Astrocyte (in vitro differentiated cells and primary cell): Measurements from ENCODE around the gene CCDC177. TPM values are rescaled to one million over a fixed set of nuclear protein-coding genes. Genes with fewer than 3 reads are reported as not detected.

Experiments used
- DNase-seq: peaks from one replicate; pipeline ENCODE4 v3.0.0-alpha.2; 2010; ENCODE audit warnings: low read depth
- FAIRE-seq: peaks from 2 replicates; lab custom pipeline; 2011; peaks lifted over from hg19 to GRCh38; lab: Jason Lieb, UNC
- H2AFZ ChIP-seq: 2 replicates; pipeline ENCODE4 v1.6.0; 2012; ENCODE audit warnings: low read depth, low read length, inconsistent platforms
- H3K27ac ChIP-seq: 2 replicates; pipeline ENCODE4 v1.5.1; 2011; ENCODE audit warnings: low read depth, low read length, inconsistent platforms
- H3K27me3 ChIP-seq: 2 replicates; pipeline ENCODE4 v1.6.0; 2011; ENCODE audit warnings: low read length, inconsistent platforms; ENCODE audit not compliant: insufficient read depth
- H3K36me3 ChIP-seq: 2 replicates; pipeline ENCODE4 v1.5.1; 2011; ENCODE audit warnings: low read length, inconsistent platforms; ENCODE audit not compliant: insufficient read depth
- H3K4me1 ChIP-seq: 2 replicates; pipeline ENCODE4 v1.5.1; 2011; ENCODE audit warnings: low read length, inconsistent platforms; ENCODE audit not compliant: insufficient read depth
- H3K4me2 ChIP-seq: 2 replicates; pipeline ENCODE4 v1.6.0; 2012; ENCODE audit warnings: low read length, inconsistent platforms
- H3K4me3 ChIP-seq: 2 replicates; pipeline ENCODE4 v1.5.1; 2011; ENCODE audit warnings: low read depth, mild to moderate bottlenecking, low read length, inconsistent platforms; ENCODE audit not compliant: insufficient read depth
- H3K79me2 ChIP-seq: 2 replicates; pipeline ENCODE4 v1.6.0; 2012; ENCODE audit warnings: mild to moderate bottlenecking, low read length, inconsistent platforms; ENCODE audit not compliant: insufficient read depth
- H3K9ac ChIP-seq: 2 replicates; pipeline ENCODE4 v1.6.0; 2012; ENCODE audit warnings: mild to moderate bottlenecking, low read length, inconsistent platforms
- H3K9me3 ChIP-seq: 2 replicates; pipeline ENCODE4 v1.5.1; 2012; ENCODE audit warnings: low read depth, mild to moderate bottlenecking, low read length, inconsistent platforms; ENCODE audit not compliant: insufficient read depth
- H4K20me1 ChIP-seq: 2 replicates; pipeline ENCODE4 v1.6.0; 2012; ENCODE audit warnings: low read length, inconsistent platforms; ENCODE audit not compliant: insufficient read depth
- H3K27ac Mint-ChIP-seq: one replicate; pipeline ENCODE4 v1.8.0; 2021; ENCODE audit warnings: mild to moderate bottlenecking, mixed read lengths; ENCODE audit not compliant: unreplicated experiment
- H3K27me3 Mint-ChIP-seq: one replicate; pipeline ENCODE4 v1.8.0; 2021; ENCODE audit warnings: low read depth, mixed read lengths; ENCODE audit not compliant: unreplicated experiment
- H3K36me3 Mint-ChIP-seq: one replicate; pipeline ENCODE4 v1.8.0; 2021; ENCODE audit warnings: low read depth, mixed read lengths; ENCODE audit not compliant: unreplicated experiment
- H3K4me1 Mint-ChIP-seq: one replicate; pipeline ENCODE4 v1.8.0; 2021; ENCODE audit warnings: low read depth, mixed read lengths; ENCODE audit not compliant: unreplicated experiment
- H3K4me3 Mint-ChIP-seq: one replicate; pipeline ENCODE4 v1.8.0; 2021; ENCODE audit warnings: mild to moderate bottlenecking, moderate library complexity, mixed read lengths; ENCODE audit not compliant: unreplicated experiment
- H3K9me3 Mint-ChIP-seq: one replicate; pipeline ENCODE4 v1.8.0; 2021; ENCODE audit warnings: mild to moderate bottlenecking, mixed read lengths; ENCODE audit not compliant: unreplicated experiment
- EZH2 ChIP-seq: IDR thresholded peaks from 2 replicates; pipeline ENCODE4 v1.6.1; 2012; ENCODE audit warnings: mild to moderate bottlenecking, low read length, inconsistent platforms; ENCODE audit not compliant: insufficient read depth
- total RNA-seq: library from RNA; stranded (reverse); gene quantifications from 2 replicates; pipeline ENCODE4 v1.2.1, GENCODE V29; 2021
- TF ChIP-seq, protein P1 (sequence below): IDR thresholded peaks from 2 replicates; pipeline ENCODE4 v1.5.1; 2011; ENCODE audit warnings: low read depth, mild to moderate bottlenecking, inconsistent platforms, low read length, moderate library complexity; ENCODE audit not compliant: insufficient read depth

Gene CCDC177
- total RNA-seq, 1 donor from 2014 or later: not detected

DNA sequence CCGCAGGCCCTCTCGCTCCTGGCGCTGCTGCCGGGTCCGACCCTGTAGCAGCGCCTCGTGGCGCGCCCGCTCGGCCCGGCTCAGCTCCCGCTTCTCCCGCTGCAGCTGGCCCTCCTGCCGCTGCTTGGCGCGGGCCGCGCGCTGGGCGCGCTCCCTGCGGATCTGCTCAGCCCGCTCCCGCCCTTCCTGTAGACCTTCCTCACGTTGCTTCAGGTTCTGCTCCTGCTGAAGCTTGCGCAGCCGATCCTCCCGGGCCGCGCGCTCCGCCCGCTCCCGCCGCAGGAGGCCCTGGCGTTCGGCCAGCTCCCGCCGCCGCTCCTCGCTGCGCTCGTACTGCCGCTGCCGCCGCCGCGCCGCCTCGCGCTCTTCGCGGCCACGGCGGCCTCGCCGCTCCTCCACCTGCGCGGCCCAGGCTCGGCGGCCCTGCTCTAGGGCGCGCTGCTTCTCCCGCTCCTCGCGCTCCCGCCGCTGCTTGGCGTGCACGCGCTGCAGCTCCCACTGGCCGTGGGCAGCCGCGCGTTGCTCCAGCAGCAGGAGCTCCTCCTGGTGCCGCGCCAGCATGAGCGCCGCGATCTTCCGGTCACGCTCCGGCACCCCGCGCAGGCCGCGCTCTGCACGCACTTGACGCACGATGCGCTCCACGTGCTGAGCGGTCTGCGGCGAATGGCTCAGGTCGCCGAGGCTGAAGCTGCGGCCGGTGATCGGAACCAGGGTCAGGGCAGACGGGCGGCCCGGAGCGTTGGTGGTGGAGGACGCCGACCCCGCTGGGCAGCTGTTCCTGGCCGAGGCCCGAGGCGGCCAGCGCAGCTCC, 2.4 kb downstream of the CCDC177 start:
- H3K4me2 ChIP-seq: peak overlapping the region; percentile 54
- TF ChIP-seq EZH2: peak; percentile 56
- TF ChIP-seq, protein P1, sequence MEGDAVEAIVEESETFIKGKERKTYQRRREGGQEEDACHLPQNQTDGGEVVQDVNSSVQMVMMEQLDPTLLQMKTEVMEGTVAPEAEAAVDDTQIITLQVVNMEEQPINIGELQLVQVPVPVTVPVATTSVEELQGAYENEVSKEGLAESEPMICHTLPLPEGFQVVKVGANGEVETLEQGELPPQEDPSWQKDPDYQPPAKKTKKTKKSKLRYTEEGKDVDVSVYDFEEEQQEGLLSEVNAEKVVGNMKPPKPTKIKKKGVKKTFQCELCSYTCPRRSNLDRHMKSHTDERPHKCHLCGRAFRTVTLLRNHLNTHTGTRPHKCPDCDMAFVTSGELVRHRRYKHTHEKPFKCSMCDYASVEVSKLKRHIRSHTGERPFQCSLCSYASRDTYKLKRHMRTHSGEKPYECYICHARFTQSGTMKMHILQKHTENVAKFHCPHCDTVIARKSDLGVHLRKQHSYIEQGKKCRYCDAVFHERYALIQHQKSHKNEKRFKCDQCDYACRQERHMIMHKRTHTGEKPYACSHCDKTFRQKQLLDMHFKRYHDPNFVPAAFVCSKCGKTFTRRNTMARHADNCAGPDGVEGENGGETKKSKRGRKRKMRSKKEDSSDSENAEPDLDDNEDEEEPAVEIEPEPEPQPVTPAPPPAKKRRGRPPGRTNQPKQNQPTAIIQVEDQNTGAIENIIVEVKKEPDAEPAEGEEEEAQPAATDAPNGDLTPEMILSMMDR: no peak
- H3K4me1 Mint-ChIP-seq: peaks cover 3% of the 10 kb centered on the region
- H3K36me3 ChIP-seq: no peaks in the 10 kb centered on the region
- peaks cover 3% of the 10 kb centered on the region for H3K4me1 ChIP-seq
- no peak overlapping the region for H3K4me3 ChIP-seq
- H3K27ac Mint-ChIP-seq: no peak overlapping the region
- no peak overlapping the region for H3K27ac ChIP-seq
- no peak overlapping the region for H3K9ac ChIP-seq
- H3K36me3 Mint-ChIP-seq: peaks cover 2% of the 10 kb centered on the region
- DNase-seq (no peak), FAIRE-seq (no peak)
- H3K27me3 Mint-ChIP-seq: peaks cover 69% of the 10 kb centered on the region
- no peaks in the 10 kb centered on the region for H3K79me2 ChIP-seq
- H3K9me3 ChIP-seq: no peaks in the 10 kb centered on the region
- peaks cover 67% of the 10 kb centered on the region for H3K27me3 ChIP-seq
- no peak overlapping the region for H3K4me3 Mint-ChIP-seq
- H4K20me1 ChIP-seq: no peaks in the 10 kb centered on the region
- peak overlapping the region; percentile 34 for H2AFZ ChIP-seq
- peaks cover 2% of the 10 kb centered on the region for H3K9me3 Mint-ChIP-seq

DNA sequence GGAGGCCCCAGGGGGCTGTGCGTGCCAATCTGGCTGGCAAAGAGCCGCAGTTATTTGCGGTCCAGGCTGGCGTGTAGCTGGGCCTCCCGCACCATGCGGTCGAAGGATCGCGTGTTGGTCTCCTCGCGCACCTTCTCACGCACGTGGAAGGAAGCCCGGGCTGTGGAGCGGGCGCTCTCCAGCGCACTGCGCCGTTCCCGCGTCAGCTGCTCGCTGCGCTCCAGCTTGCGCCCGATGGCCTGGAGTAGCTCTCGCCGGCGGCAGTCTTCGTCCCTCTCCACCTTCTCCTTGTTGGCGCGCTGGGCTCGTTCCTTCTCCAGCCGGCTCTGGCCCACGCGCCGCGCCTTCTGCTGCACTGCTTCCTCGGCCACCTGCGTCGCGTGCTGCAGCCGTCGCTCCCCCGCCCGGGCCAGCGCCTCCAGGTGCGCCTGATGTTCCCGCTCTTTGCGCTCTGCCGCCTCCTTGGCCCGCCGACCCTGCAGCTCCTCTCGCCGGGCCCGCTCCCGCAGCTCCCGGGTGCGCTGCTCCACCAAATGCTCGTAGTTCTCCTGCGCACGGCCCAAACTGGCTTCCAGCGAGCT, 3.1 kb downstream of the CCDC177 start:
- Mint-ChIP-seq H3K27ac (no peak overlapping the region), H3K9me3 (peaks cover 2% of the 10 kb centered on the region), H3K4me1 (peaks cover 3% of the 10 kb centered on the region), H3K36me3 (peaks cover 2% of the 10 kb centered on the region), H3K27me3 (peaks cover 70% of the 10 kb centered on the region), H3K4me3 (no peak overlapping the region)
- Histone ChIP-seq H3K79me2 (no peaks in the 10 kb centered on the region), H3K27ac (no peak overlapping the region), H3K4me1 (peaks cover 3% of the 10 kb centered on the region), H3K4me2 (peak overlapping the region; percentile 54), H4K20me1 (no peaks in the 10 kb centered on the region), H3K4me3 (no peak overlapping the region), H2AFZ (no peak overlapping the region), H3K9me3 (no peaks in the 10 kb centered on the region), H3K27me3 (peaks cover 71% of the 10 kb centered on the region), H3K36me3 (no peaks in the 10 kb centered on the region), H3K9ac (no peak overlapping the region)
- FAIRE-seq (no peak), DNase-seq (no peak)
- TF ChIP-seq, protein P1: no peak
- TF ChIP-seq EZH2: peak; percentile 64
